ENCODE data around the gene ANKMY1. TPM values are rescaled to one million over a fixed set of nuclear protein-coding genes. Genes with fewer than 3 reads are reported as not detected.

Gene ANKMY1
- polyA plus RNA-seq, 3 donors = 2.1 to 22.9 (median 2.9) TPM

- Histone ChIP-seq H3K27ac (ENCODE audit: low read depth in 1 of 2, low read length in 2 of 2) (no peak overlapping the region), H3K4me3 (replicated peaks in 1 of 3; ENCODE audit: low read depth in 2 of 3, low read length in 3 of 3) (no peak overlapping the region), H2AFZ (ENCODE audit: insufficient read depth, low read depth, low read length, poor library complexity, severe bottlenecking) (no peak overlapping the region), H3K4me1 (ENCODE audit: control insufficient read depth in 1 of 2, insufficient read depth in 2 of 2, low read length in 2 of 2) (peaks cover 30 to 36% of the 10 kb centered on the region in 2 donors), H3K9me3 (replicated peaks in 1 of 2; ENCODE audit: control insufficient read depth in 1 of 2, insufficient read depth in 1 of 2, low read length in 2 of 2) (peaks cover 3 to 5% of the 10 kb centered on the region in 2 donors), H3K9ac (ENCODE audit: insufficient read depth, low read length, poor library complexity, severe bottlenecking) (no peak overlapping the region), H3K27me3 (ENCODE audit: control insufficient read depth in 2 of 2, insufficient read depth in 2 of 2, low read length in 2 of 2) (no peaks in the 10 kb centered on the region), H4K20me1 (ENCODE audit: insufficient read depth, low read length) (peaks cover 53% of the 10 kb centered on the region), H3K4me2 (replicated peaks; ENCODE audit: extremely low read depth, low read length, poor library complexity, severe bottlenecking) (no peak overlapping the region), H3K36me3 (replicated peaks in 1 of 2; ENCODE audit: control insufficient read depth in 1 of 2, insufficient read depth in 2 of 2, low read length in 2 of 2) (peaks cover 22 to 56% of the 10 kb centered on the region in 2 donors), H3K79me2 (ENCODE audit: insufficient read depth, low read length) (peaks cover 65% of the 10 kb centered on the region)
- H3K36me3 Mint-ChIP-seq = peaks cover 55 to 65% of the 10 kb centered on the region in 2 donors
- H3K27me3 Mint-ChIP-seq (ENCODE audit: low read depth in 3 of 3) = peaks cover 0 to 7% (median 4%) of the 10 kb centered on the region in 3 donors
- H3K4me1 Mint-ChIP-seq = peaks cover 30% of the 10 kb centered on the region
- WGBS (ENCODE audit: insufficient coverage) = 91% methylated on average over 12 of the region's 17 CpGs
- no peak for TF ChIP-seq CTCF (IDR thresholded peaks at IDR 0.05)
- DNase-seq = peak in 1 of 3 donors; percentile 4
- peaks cover 7 to 13% (median 9%) of the 10 kb centered on the region in 7 donors for H3K9me3 Mint-ChIP-seq
- peak overlapping the region in 4 of 7 donors; percentile 28 to 76 (median 58) for H3K27ac Mint-ChIP-seq
- intact Hi-C loops (cut with micrococcal nuclease) = loop anchor here in 1 of 2 donors (5.0 kb wide), 1 partner anchor 38 kb away; no protein-coding TSS in a partner anchor
- H3K4me3 Mint-ChIP-seq = no peak overlapping the region
These were observed 2.9 kb downstream of the ANKMY1 start for GRCh38 chr2:240554767-240555493.

- Histone ChIP-seq H2AFZ (ENCODE audit: insufficient read depth, low read depth, low read length, poor library complexity, severe bottlenecking) (no peak overlapping the region), H4K20me1 (ENCODE audit: insufficient read depth, low read length) (peaks cover 44% of the 10 kb centered on the region), H3K27ac (ENCODE audit: low read depth in 1 of 2, low read length in 2 of 2) (no peak overlapping the region), H3K27me3 (ENCODE audit: control insufficient read depth in 2 of 2, insufficient read depth in 2 of 2, low read length in 2 of 2) (no peaks in the 10 kb centered on the region), H3K4me1 (ENCODE audit: control insufficient read depth in 1 of 2, insufficient read depth in 2 of 2, low read length in 2 of 2) (peaks cover 22 to 27% of the 10 kb centered on the region in 2 donors), H3K9ac (ENCODE audit: insufficient read depth, low read length, poor library complexity, severe bottlenecking) (no peak overlapping the region), H3K4me2 (replicated peaks; ENCODE audit: extremely low read depth, low read length, poor library complexity, severe bottlenecking) (no peak overlapping the region), H3K79me2 (ENCODE audit: insufficient read depth, low read length) (peaks cover 56% of the 10 kb centered on the region), H3K9me3 (replicated peaks in 1 of 2; ENCODE audit: control insufficient read depth in 1 of 2, insufficient read depth in 1 of 2, low read length in 2 of 2) (peaks cover 3 to 5% of the 10 kb centered on the region in 2 donors), H3K4me3 (replicated peaks in 1 of 3; ENCODE audit: low read depth in 2 of 3, low read length in 3 of 3) (no peak overlapping the region), H3K36me3 (replicated peaks in 1 of 2; ENCODE audit: control insufficient read depth in 1 of 2, insufficient read depth in 2 of 2, low read length in 2 of 2) (peaks cover 22 to 56% of the 10 kb centered on the region in 2 donors)
- Mint-ChIP-seq H3K27me3 (ENCODE audit: low read depth in 3 of 3) (peaks cover 0 to 7% (median 4%) of the 10 kb centered on the region in 3 donors), H3K4me3 (no peak overlapping the region), H3K9me3 (peaks cover 7 to 13% (median 9%) of the 10 kb centered on the region in 7 donors), H3K36me3 (peaks cover 50 to 66% of the 10 kb centered on the region in 2 donors), H3K27ac (no peak overlapping the region), H3K4me1 (peaks cover 20% of the 10 kb centered on the region)
- 100% methylated on average over 6 of the region's 7 CpGs for WGBS (ENCODE audit: insufficient coverage)
- no peak for DNase-seq
- intact Hi-C loops (cut with micrococcal nuclease) = no loop called here
- no peak for TF ChIP-seq CTCF (IDR thresholded peaks at IDR 0.05)
These were observed 3.8 kb downstream of the ANKMY1 start for GRCh38 chr2:240553956-240554480.

Data from CD14-positive monocyte (primary cell).